NB4 (cell line): ENCODE measurements around the gene UPF1.

Experiments used
- CTCF ChIP-seq: IDR thresholded peaks from one replicate; pipeline ENCODE4 v1.5.1; 2012; ENCODE audit warnings: low read depth, low read length
- MAX ChIP-seq: IDR thresholded peaks from 2 replicates; pipeline ENCODE4 v1.6.1; 2011; ENCODE audit warnings: low read depth, low read length
- MYC ChIP-seq: IDR thresholded peaks from 2 replicates; pipeline ENCODE4 v1.6.1; 2011; ENCODE audit warnings: low read depth, low read length
- POLR2A ChIP-seq: IDR thresholded peaks from 2 replicates; pipeline ENCODE4 v1.6.1; 2011; ENCODE audit warnings: mild to moderate bottlenecking; ENCODE audit not compliant: insufficient read length; ENCODE audit errors: extremely low read depth

- TF ChIP-seq CTCF: no peak
- TF ChIP-seq POLR2A: no peak
- no peak for TF ChIP-seq MYC
- TF ChIP-seq MAX: no peak
Observed at GRCh38 chr19:18782559-18783225, 49.1 kb upstream of the UPF1 start.
